ENCODE data around the gene MMD2. TPM values are rescaled to one million over a fixed set of nuclear protein-coding genes. Genes with fewer than 3 reads are reported as not detected.

Gene MMD2
- total RNA-seq, 1 experiment from 2014 or later = not detected

- TF ChIP-seq JAZF1 (CRISPR knock-in tag; IDR thresholded peaks at IDR 0.05) = no peak
- TF ChIP-seq NFE2L1 (CRISPR knock-in tag; IDR thresholded peaks at IDR 0.05) = no peak
- no peak for TF ChIP-seq EMX1 (CRISPR knock-in tag; IDR thresholded peaks at IDR 0.05)
- no peak for TF ChIP-seq RORB (CRISPR knock-in tag; IDR thresholded peaks at IDR 0.05)
- TF ChIP-seq USF2 (CRISPR knock-in tag; IDR thresholded peaks at IDR 0.05) = no peak
- TF ChIP-seq MLX (CRISPR knock-in tag; IDR thresholded peaks at IDR 0.05) = no peak
Measured at GRCh38 chr7:4928445-4928844, 30.5 kb downstream of the MMD2 start (continued).

GRCh38 chr7:4919969-4920766 lies 38.8 kb downstream of the MMD2 start:
- TF ChIP-seq FOXJ3 (CRISPR knock-in tag; IDR thresholded peaks at IDR 0.05; ENCODE audit: borderline replicate concordance) = no peak
- TF ChIP-seq CBFB (CRISPR knock-in tag; IDR thresholded peaks at IDR 0.05; ENCODE audit: low read depth) = no peak
- no peak for TF ChIP-seq TP53 (CRISPR knock-in tag; IDR thresholded peaks at IDR 0.05)
- TF ChIP-seq CTCF (IDR thresholded peaks at IDR 0.05) = no peak
- no peak for TF ChIP-seq ZNF219 (CRISPR knock-in tag; IDR thresholded peaks at IDR 0.05; ENCODE audit: borderline replicate concordance)
- no peak for TF ChIP-seq ESRRA (CRISPR knock-in tag; IDR thresholded peaks at IDR 0.05; ENCODE audit: borderline replicate concordance)
- TF ChIP-seq JAZF1 (CRISPR knock-in tag; IDR thresholded peaks at IDR 0.05) = no peak
- TF ChIP-seq ZNF317 (CRISPR knock-in tag; IDR thresholded peaks at IDR 0.05; ENCODE audit: borderline replicate concordance, low read depth) = no peak
- no peak for TF ChIP-seq HMGA2 (CRISPR knock-in tag; IDR thresholded peaks at IDR 0.05)
- no peak for TF ChIP-seq ZNF416 (CRISPR knock-in tag; IDR thresholded peaks at IDR 0.05)
- no peak for TF ChIP-seq USF1 (CRISPR knock-in tag; IDR thresholded peaks at IDR 0.05)
- no peak for TF ChIP-seq ZNF396 (CRISPR knock-in tag; IDR thresholded peaks at IDR 0.05; ENCODE audit: borderline replicate concordance)
- no peak for TF ChIP-seq SP1 (CRISPR knock-in tag; conservative IDR thresholded peaks at IDR 0.05)
- no peak for TF ChIP-seq CREM (CRISPR knock-in tag; IDR thresholded peaks at IDR 0.05)
- TF ChIP-seq ARID4B (CRISPR knock-in tag; IDR thresholded peaks at IDR 0.05; ENCODE audit: borderline replicate concordance) = no peak
- DNase-seq (ENCODE audit: low spot score) = no peak
- H3K4me3 Mint-ChIP-seq = no peak overlapping the region
- CTCF ChIA-PET = interaction anchor here (1.0 kb wide), 1 partner anchor 54 kb away, joined by 3 read pairs; no protein-coding TSS in a partner anchor
- no peak for ATAC-seq
- H3K9me3 Mint-ChIP-seq = peaks cover 4% of the 10 kb centered on the region; the same call in 1 of the 2 replicates
- H3K27ac Mint-ChIP-seq = no peak overlapping the region
- H3K36me3 Mint-ChIP-seq = no peaks in the 10 kb centered on the region
- no peaks in the 10 kb centered on the region for H3K4me1 Mint-ChIP-seq
- POLR2A ChIA-PET = no interaction called here
- H3K27me3 Mint-ChIP-seq (ENCODE audit: low read depth) = no peaks in the 10 kb centered on the region

Data from WTC11 (cell line).